K562 (cell line): ENCODE results near the gene ESPL1. TPM values are rescaled to one million over a fixed set of nuclear protein-coding genes. Genes with fewer than 3 reads are reported as not detected.

ENCODE experiments used
- ATAC-seq: fragments of 200-7000 bp; cut with Tn5 transposase; 3 replicates; pipeline ENCODE4 v1.9.1; 2020; ENCODE audit warnings: moderate library complexity
- BruUV-seq: library from RNA; stranded (reverse); fragments of 400-500 nt; replicated peaks from 2 replicates; lab custom pipeline; 2021; lab: Mats Ljungman, UMichigan
- CTCF ChIA-PET: fragments of 300-600 bp; formaldehyde crosslinking; extraction: SDS; loops from one replicate; lab custom pipeline; 2021; ENCODE audit warnings: low intra/inter-chr PET ratio; lab: Yijun Ruan, JAX
- POLR2A ChIA-PET: fragments of 300-600, 350-650 bp; sonication (Branson Sonifier 250); formaldehyde crosslinking; extraction: SDS; loops from one replicate; lab custom pipeline; 2021; ENCODE audit warnings: antibody characterized with exemption, inconsistent platforms; lab: Yijun Ruan, JAX
- DNase-seq, 4 experiments: peaks; one replicate each; pipeline versions ENCODE4 v3.0.0 to v3.0.0-alpha.2; 2011 to 2018; ENCODE audit warnings: low spot score in 3 of 4, mixed read lengths in 3 of 4; ENCODE audit errors: extremely low read depth in 1 of 4
- FAIRE-seq: peaks from 2 replicates; lab custom pipeline; 2011; peaks lifted over from hg19 to GRCh38; lab: Jason Lieb, UNC
- H2AFZ ChIP-seq: 2 replicates; pipeline ENCODE4 v1.6.0; 2011; ENCODE audit warnings: low read depth, low read length, control low read depth, inconsistent platforms
- H3K27ac ChIP-seq: fragments of 200-600 bp; 3 replicates; pipeline ENCODE4 v1.8.0; 2011; ENCODE audit warnings: low read depth, mild to moderate bottlenecking, control low read depth, inconsistent platforms, low read length, moderate library complexity, mixed read lengths; ENCODE audit errors: extremely low read depth
- H3K27me3 ChIP-seq, 2 experiments: fragments of 300-600 bp in 1 of 2; 2 replicates in 1 of 2; 3 replicates in 1 of 2; pipeline versions ENCODE4 v1.6.0 to v1.8.0; 2011; ENCODE audit warnings: inconsistent platforms in 2 of 2, low read length in 2 of 2, mild to moderate bottlenecking in 1 of 2, mixed read lengths in 1 of 2, moderate library complexity in 1 of 2; ENCODE audit not compliant: control insufficient read depth in 2 of 2, insufficient read depth in 2 of 2
- H3K36me3 ChIP-seq: fragments of 300-600 bp; 3 replicates; pipeline ENCODE4 v1.8.0; 2011; ENCODE audit warnings: mild to moderate bottlenecking, low read length, inconsistent platforms; ENCODE audit not compliant: control insufficient read depth, insufficient read depth
- H3K4me1 ChIP-seq, 2 experiments: fragments of 200-600 bp in 1 of 2; replicated peaks in 1 of 2; 2 replicates in 1 of 2; 3 replicates in 1 of 2; pipeline versions ENCODE4 v1.5.1 to v1.8.0; 2011; ENCODE audit warnings: inconsistent platforms in 2 of 2, low read length in 2 of 2, mild to moderate bottlenecking in 1 of 2, mixed read lengths in 1 of 2, moderate library complexity in 1 of 2; ENCODE audit not compliant: control insufficient read depth in 2 of 2, insufficient read depth in 2 of 2
- H3K4me2 ChIP-seq: 2 replicates; pipeline ENCODE4 v1.6.1; 2011; ENCODE audit warnings: low read length, control low read depth, inconsistent platforms, mixed read lengths; ENCODE audit not compliant: insufficient read depth
- H3K4me3 ChIP-seq: fragments of 200-600 bp; sonication (generic), shearing (Covaris generic); 2 replicates; pipeline ENCODE4 v1.5.1; 2016; ENCODE audit warnings: control low read depth, inconsistent platforms
- H3K79me2 ChIP-seq: fragments of 200-600 bp; 3 replicates; pipeline ENCODE4 v1.8.0; 2011; ENCODE audit warnings: low read length, inconsistent platforms; ENCODE audit not compliant: control insufficient read depth, insufficient read depth
- H3K9ac ChIP-seq, 2 experiments: 2 replicates each; pipeline versions ENCODE4 v1.6.0 to v1.6.1; 2011; ENCODE audit warnings: low read depth in 2 of 2, low read length in 2 of 2, control low read depth in 1 of 2, inconsistent platforms in 1 of 2, mild to moderate bottlenecking in 1 of 2, mixed read lengths in 1 of 2; ENCODE audit not compliant: insufficient read depth in 1 of 2
- H3K9me1 ChIP-seq: one replicate; pipeline ENCODE4 v1.6.0; 2011; ENCODE audit warnings: inconsistent platforms, mild to moderate bottlenecking, low read length, moderate library complexity; ENCODE audit not compliant: control insufficient read depth, insufficient read depth
- H3K9me3 ChIP-seq: replicated peaks from 2 replicates; pipeline ENCODE4 v1.5.1; 2011; ENCODE audit warnings: low read depth, low read length, inconsistent platforms; ENCODE audit not compliant: control insufficient read depth, insufficient read depth
- H4K20me1 ChIP-seq: replicated peaks from 2 replicates; pipeline ENCODE4 v1.6.1; 2011; ENCODE audit warnings: low read length, inconsistent platforms, mixed read lengths; ENCODE audit not compliant: control insufficient read depth, insufficient read depth
- BRD9 ChIP-seq: fragments of 450-650 bp; IDR thresholded peaks from 2 replicates; pipeline ENCODE4 v1.6.1; 2018; ENCODE audit warnings: low read depth; ENCODE audit not compliant: partially characterized antibody
- MEF2D ChIP-seq: conservative IDR thresholded peaks from 2 replicates; pipeline ENCODE4 v1.6.1; 2016; ENCODE audit warnings: low read depth, missing genetic modification characterization, missing compliant biosample characterization
- NBN ChIP-seq: fragments of 450-650 bp; IDR thresholded peaks from 2 replicates; pipeline ENCODE4 v1.6.1; 2016; ENCODE audit warnings: low read depth, mild to moderate bottlenecking
- SPI1 ChIP-seq: IDR thresholded peaks from 2 replicates; pipeline ENCODE4 v1.6.1; 2011; ENCODE audit warnings: low read depth, low read length, control low read depth, borderline replicate concordance
- ZNF407 ChIP-seq: fragments of 450-650 bp; IDR thresholded peaks from 2 replicates; pipeline ENCODE4 v1.6.1; 2016; ENCODE audit warnings: low read depth
- ZSCAN29 ChIP-seq: fragments of 450-650 bp; IDR thresholded peaks from 2 replicates; pipeline ENCODE4 v1.6.1; 2017
- WGBS: fragments of 100-300 bp; shearing (Covaris generic); methylation state at CpG from one replicate; pipeline ENCODE4 v1.1.6; 2016; ENCODE audit warnings: low coverage, mixed read lengths; ENCODE audit not compliant: insufficient coverage; ENCODE audit errors: missing lambda C conversion rate; 5-methylcytosine and 5-hydroxymethylcytosine counted together
- in situ Hi-C: fragments of 300-500 bp; cut with MboI; formaldehyde crosslinking; loops from 4 replicates; pipeline ENCODE4 v1.15.0; 2018; ENCODE audit warnings: inconsistent platforms, mixed read lengths
- intact Hi-C: fragments of 100-400 bp; cut with micrococcal nuclease; formaldehyde crosslinking; loops from 2 replicates; pipeline ENCODE4 v1.14.2; 2022
- polyA plus RNA-seq, 8 experiments: library from polyadenylated mRNA; depleted of rRNA in 4 of 8; stranded (reverse) in 5 of 8; unstranded in 3 of 8; fragments of >200 nt; fragmentation: Nextera tagmentation in 2 of 8; fragmentation: Illumina TruSeq in 1 of 8; extraction: Ambion mirVana in 2 of 8; extraction: Trizol in 1 of 8; gene quantifications; 2 replicates each; pipeline versions ENCODE4 v1.2.1 to v1.2.3, GENCODE V29; 2011 to 2014; ENCODE audit warnings: inconsistent platforms in 1 of 8, missing spikeins in 1 of 8
- total RNA-seq, 7 experiments: library from RNA; depleted of rRNA in 6 of 7; stranded (reverse); fragments of >200 nt in 6 of 7; fragmentation: Illumina TruSeq in 2 of 7; extraction: Trizol in 2 of 7; gene quantifications; 2 replicates each; pipeline versions ENCODE4 v1.2.1 to v1.2.3, GENCODE V29; 2011 to 2021; ENCODE audit warnings: low replicate concordance in 1 of 7
- TF ChIP-seq, protein P1 (sequence below): fragments of 450-650 bp; IDR thresholded peaks from 2 replicates; pipeline ENCODE4 v1.6.1; 2018; ENCODE audit warnings: mild to moderate bottlenecking, low read depth; ENCODE audit not compliant: partially characterized antibody

Gene ESPL1
- total and polyA plus RNA-seq, 9 of the 15 experiments (the other 6 are each of a cell fraction or from before 2014, with no cell fraction given) = 1.2 to 55.0 (median 18.7) TPM

DNA sequence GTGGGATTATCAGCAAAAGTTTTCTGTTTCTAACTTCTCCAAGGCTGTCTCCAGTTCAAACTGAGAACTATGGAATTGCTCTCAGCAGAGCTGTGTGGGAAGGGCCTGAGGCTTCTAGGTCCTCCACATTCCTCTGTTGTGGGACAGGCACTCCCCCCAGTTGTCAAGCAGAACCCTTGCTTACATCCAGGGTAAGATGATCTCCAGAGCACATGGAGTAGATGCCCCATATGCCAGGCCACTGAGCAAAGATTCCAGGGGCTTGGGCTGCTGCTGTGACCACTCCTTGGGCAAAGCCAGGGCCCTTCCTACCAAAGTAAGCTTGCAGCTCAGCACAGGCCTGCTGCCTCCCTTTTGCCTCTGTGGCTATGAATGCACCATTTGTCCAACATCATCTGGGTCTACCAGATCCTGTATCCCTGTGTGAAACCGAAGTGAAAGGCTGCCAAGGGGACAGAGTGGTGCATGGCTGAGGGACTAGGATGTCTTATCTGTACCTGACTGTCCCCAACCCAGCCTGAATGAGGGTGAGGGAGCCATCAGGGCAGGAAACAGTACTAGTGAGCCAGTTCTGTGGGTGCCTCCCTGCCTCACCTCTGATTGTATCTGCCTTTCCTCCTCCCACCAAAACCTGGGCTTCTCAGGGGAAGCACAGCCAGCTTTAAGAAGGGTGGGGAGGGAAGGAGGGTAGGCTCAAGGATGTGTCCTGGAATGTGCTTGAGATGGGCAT is 13.1 kb upstream of the ESPL1 start:
- Histone ChIP-seq H3K36me3 (peaks cover 19% of the 10 kb centered on the region; the same call in 2 of the 3 replicates), H3K4me3 (no peak overlapping the region), H3K27ac (no peak overlapping the region), H3K27me3 (no peaks in the 10 kb centered on the region), H3K4me2 (no peak overlapping the region), H4K20me1 (no peaks in the 10 kb centered on the region)
- CTCF ChIA-PET = no interaction called here
- 14% methylated on average over 1 of the region's 1 CpG for WGBS
- in situ Hi-C loops = no loop called here
- TF ChIP-seq MEF2D (tag) (no peak), ZNF407 (no peak), ZSCAN29 (no peak), NBN (no peak), BRD9 (no peak), SPI1 (no peak)
- TF ChIP-seq, protein P1, sequence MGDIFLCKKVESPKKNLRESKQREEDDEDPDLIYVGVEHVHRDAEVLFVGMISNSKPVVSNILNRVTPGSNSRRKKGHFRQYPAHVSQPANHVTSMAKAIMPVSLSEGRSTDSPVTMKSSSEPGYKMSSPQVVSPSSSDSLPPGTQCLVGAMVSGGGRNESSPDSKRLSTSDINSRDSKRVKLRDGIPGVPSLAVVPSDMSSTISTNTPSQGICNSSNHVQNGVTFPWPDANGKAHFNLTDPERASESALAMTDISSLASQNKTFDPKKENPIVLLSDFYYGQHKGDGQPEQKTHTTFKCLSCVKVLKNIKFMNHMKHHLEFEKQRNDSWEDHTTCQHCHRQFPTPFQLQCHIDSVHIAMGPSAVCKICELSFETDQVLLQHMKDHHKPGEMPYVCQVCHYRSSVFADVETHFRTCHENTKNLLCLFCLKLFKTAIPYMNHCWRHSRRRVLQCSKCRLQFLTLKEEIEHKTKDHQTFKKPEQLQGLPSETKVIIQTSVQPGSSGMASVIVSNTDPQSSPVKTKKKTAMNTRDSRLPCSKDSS = no peak
- TF ChIP-seq, all 486 proteins: peak for 0
- FAIRE-seq = no peak
- H3K9me1 ChIP-seq = no peaks in the 10 kb centered on the region
- ATAC-seq = no peak
- BruUV-seq = no TSS peak
- peak overlapping the region in 1 of 2 experiments; percentile 0; a peak in 1 of 4 replicates for H3K9ac ChIP-seq
- H3K4me1 ChIP-seq = peaks cover 33 to 37% of the 10 kb centered on the region in 2 experiments; a peak in 4 of 5 replicates
- intact Hi-C loops = no loop called here
- DNase-seq = no peak
- H2AFZ ChIP-seq = no peak overlapping the region
- POLR2A ChIA-PET = interaction anchor here (0.6 to 3.0 kb wide), 4 partner anchors 11 to 74 kb away, joined by 3 to 9 read pairs (median 6); partner anchors contain the start of genes CSAD, ESPL1 and ZNF740
- peaks cover 27% of the 10 kb centered on the region for H3K79me2 ChIP-seq
- H3K9me3 ChIP-seq = no peaks in the 10 kb centered on the region
